NCI-H2196 (cell line): ENCODE data around the gene CMC4.
A peak's percentile ranks its signal among the peaks of the same experiment; 100 is the strongest.

Experiments used
- DNase-seq: peaks from one replicate; lab custom pipeline; 2025; ENCODE audit not compliant: unreplicated experiment; lab: John Stamatoyannopoulos, UW

Gene CMC4, protein sequence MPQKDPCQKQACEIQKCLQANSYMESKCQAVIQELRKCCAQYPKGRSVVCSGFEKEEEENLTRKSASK

DNA sequence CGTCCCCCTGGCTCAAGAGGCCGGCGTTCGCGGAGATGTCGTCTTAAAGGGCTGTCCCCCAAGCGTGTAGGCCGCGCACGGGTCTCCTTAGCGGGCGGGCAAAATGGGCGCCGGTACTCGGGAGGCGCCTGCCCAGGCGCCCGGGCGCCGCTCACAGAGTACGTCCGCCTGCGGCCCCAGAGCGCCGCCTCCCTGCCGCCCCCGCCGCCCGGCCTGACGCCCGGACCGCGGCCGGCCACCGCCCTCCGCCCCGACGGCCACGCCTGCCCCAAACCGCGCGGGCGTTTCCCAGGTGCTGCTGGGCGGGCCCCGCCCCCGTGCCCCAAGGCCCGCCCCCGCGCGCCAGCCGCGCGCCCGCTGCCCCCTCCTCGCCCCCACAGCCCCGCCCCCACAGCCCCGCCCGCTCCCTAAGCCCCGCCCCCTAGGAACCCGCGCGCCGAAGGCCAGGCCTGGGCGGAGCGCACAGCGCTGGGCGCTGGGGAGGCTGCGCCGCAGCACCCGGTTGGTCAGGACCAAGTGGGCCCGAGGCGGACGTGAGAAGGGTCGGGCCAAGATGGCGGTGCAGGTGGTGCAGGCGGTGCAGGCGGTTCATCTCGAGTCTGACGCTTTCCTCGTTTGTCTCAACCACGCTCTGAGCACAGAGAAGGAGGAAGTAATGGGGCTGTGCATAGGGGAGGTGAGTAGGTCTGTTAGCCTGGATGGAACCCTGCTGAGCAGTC lies at the start of gene CMC4, which contains the start of the genes BRCC3 and MTCP1:
TSS of gene CMC4 (minus strand) at position 162 of the 719 bp plus-strand sequence. CDS start 7,113 bp downstream, outside the sequence.
TSS of gene BRCC3 (plus strand) at position 534 of the 719 bp plus-strand sequence. CDS start at position 554, 20 bp downstream.
TSS of gene MTCP1 (minus strand) at position 162 of the 719 bp plus-strand sequence. CDS start 5,126 bp downstream, outside the sequence.
- DNase-seq: peak; percentile 86

DNA sequence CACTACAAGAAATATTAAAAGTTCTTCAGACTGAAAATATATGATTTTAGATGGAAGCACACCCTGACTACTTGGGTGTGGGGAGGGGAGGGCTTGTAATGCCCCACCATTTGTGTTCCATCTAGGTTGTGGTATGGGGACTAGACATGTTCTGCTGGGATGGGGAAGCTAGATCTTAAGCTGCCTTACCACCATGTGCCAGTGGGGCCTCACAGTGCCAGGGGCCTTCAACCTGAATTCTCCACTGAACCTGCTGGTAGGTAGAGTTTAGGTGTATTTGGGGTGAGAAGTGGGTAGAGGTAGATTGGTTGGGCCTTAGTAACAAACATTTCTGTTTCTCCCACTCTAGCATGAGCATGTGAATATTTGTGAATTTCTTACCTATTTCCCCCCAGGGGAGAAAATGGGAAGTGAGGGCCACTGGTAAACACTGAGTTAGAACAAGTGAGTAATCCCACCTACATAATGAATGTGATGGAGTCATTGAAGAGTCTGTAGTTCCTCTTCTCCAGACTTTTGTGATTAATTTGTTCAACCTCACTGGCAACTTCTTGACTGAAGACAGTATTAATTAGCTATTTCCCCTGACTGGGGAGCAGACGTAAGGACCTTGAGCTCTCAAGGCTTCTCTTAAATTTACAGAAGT lies 44.4 kb upstream of the CMC4 start:
- DNase-seq: no peak

DNA sequence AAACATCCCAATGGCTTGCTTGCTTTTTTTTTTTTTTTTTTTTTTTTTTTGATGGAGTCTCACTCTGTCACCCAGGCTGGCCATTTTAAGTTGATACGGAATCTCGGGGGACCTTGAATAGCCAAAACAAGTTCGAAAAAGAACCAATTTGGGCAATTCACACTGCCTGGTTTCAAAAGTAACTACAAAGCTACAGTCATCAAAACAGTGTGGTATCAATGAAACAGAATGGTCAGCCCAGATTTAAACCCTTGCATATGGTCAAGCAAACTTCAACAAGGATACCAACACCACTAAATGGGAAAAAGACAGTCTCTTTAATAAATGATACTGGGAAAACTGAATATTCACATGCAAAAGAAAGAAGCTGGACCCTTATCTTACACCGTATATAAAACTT lies 42.2 kb upstream of the CMC4 start:
- no peak for DNase-seq

DNA sequence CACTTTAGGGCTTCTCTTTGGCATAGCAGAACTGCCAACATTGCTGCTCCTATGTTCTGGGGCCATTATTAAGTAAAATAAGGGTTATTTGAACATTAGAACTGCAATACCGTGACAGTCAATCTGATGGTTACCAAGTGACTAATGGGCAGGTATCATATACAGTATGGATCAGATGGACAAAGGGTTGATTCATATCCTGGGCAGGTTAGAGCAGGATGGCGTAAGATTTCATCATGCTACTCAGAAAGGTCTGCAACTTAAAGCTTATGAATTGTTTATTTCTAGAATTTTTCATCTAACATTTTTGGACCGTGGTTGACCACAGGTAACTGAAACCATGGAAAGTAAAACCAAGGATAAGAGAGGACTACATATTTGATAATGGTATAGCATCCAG lies 41.2 kb upstream of the CMC4 start:
- DNase-seq: no peak

DNA sequence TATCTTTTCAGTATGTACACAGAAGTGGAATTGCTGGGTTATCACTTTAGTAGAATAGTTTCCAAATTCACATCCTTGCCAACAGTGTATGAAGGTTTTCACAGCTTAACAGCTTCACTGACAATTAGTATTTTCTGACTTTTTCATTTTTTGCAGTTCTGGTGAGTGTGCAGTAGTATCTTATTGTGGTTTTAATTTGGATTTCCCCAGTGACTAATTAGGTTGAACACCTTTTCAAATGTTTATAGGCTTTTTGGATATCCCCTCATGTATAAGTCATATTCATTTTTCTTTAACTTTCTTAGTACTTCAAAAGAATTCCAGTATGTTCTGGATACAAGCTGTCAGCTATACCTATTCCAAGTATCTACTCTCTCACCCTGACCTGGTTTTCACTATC lies 37.5 kb upstream of the CMC4 start:
- DNase-seq: no peak

DNA sequence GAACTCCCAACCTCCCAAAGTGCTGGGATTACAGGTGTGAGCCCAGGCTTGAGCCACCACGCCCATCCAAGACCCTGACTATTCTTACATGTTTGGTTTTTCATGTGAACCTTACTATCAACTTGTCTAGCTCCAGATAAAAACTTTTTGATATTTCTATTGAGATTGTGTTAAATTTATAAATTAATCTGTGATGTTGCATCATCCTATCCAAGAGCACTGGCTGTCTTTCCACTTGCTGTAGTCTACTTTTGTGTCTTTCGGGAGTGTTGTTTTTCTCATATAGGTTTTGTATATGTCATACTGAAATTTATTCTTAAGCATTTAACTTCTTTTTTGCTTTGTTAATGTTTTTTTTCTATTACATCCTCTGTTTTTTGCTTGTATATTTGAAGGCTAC lies 35.0 kb upstream of the CMC4 start:
- no peak for DNase-seq

DNA sequence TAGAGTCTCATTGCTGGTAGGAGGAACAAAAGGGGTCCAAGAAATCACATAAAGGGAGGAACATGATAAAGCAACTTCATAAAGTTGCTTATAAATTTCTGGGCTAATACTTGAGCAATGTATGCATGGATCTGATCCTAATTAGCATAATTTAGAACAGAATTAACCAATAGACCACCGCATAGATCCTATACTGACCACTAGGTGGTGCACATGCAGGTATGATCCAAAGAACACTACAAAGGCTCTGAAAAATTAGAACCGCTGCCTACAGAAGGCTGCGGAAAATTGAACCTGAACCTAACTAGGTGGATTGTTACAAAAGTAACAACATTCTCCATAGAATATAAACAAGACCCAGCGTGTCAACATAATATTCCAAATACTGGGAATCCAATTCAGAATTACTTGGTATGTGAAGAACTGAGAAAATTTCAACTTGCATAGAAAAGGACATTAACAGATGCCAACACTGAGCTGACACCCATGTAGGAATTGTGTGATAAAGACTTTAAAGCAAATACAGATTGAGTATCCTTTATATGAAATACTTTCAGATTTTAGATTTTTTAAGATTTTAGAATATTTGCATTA lies 23.6 kb upstream of the CMC4 start:
- peak; percentile 25 for DNase-seq

DNA sequence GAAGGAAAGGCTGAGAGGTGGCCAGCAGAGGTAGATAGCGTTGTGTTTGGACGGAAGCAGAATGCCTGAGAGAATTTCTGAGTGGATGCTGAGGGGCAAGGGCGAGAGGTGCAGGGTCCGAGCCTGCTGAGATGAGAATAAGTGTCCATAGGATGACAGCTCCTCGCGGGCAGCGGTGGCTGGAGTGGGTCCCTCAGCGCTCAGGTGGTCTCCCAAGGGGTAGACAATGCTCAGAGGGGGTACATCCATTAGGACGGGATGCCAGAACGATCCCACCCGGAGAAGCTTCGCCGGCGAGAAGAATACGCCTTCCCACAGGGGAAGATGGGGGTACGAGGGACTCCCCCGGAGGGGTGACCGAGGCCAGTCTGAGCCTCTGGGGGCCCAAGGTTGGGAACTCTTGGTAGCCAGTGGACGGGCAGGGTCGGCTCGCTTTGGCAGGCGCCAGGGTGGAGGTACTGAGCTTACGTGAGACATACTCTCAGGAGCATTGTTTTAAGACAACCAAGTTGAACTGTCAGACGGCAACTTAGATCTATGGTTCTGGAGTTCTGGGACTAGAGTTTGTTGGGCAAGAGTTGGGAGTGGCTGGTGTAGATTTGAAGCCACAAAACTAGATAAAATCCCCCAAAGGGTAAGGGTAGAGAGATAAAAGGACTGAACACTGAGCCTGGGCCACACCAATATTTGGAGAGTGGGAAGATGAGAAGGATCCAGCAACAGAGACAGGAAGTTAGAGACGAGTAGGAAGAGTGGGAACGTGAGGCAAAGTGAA lies 16.2 kb upstream of the CMC4 start:
- no peak for DNase-seq

DNA sequence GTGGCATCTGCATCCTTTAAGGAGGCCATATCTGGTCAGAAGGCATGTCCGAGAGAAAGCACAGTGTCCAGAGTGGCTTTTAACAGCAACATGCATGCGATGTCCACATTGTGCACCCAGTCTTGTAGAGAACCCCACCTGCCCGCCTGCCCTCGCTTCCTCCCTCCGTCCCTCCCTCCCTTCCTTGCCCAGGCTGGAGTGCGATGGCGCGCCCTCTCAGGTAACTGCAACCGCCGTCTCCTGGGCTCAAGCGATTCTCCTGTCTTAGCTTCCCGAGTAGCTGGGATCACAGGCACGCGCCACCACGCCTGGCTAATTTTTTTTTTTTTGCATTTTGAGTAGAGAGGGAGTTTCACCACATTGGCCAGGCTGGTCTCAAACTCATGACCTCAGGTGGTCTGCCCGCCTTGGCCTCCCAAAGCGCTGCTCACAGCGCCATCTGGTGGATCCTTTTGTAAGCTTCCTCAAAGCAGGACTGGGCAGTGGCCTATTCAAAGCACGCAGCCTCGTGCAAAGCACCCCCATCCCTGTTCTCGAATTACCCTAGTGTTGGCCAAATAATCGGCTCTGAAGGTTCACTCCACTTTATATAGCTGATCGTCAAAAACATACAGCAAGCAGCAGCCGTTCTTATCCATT lies 15.4 kb upstream of the CMC4 start:
- DNase-seq: peak; percentile 13

DNA sequence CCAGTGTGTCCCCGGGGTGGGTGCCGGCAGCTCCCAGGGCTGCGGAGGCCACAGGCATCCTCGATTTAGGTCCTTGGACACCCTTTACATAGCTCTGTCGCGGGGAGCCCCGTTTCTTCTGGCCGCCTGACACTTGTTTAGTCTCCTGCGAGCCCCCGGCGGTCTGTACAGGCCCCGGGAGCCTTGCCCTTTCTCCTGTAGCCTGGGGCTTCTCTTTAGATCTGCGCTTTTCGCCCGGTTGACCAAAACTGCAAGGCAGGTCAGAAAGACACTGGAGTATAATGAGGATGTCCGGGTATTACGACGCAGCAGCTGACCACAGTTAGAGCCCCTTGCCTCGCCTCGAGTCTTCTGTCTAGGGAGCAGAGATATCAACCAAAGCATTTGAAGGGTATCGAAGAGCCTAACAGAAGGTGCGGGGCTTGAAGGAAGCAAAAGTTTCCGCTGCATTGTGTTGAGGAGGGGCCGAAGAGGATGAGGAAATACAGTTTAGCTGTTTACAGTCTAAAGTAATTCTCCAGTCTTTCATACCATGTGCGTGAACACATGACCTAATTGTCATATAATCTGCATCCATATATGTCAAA lies 851 bp upstream of the CMC4 start:
- DNase-seq: no peak

DNA sequence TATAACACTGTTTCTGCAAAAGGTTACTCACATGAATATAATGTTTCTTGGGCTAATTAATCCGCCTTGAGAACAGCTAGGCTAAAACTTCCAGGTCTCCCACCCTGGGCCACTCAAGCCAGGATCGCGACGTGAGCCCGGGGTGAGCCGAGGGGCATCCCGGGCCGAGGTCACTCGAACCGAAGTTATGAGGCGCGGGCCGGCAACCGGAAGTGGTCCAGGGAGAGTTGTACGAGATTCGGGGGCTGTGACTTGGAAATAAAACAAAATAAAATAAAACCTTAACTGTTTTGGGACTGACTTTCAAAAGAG lies 317 bp downstream of the CMC4 start:
- no peak for DNase-seq

DNA sequence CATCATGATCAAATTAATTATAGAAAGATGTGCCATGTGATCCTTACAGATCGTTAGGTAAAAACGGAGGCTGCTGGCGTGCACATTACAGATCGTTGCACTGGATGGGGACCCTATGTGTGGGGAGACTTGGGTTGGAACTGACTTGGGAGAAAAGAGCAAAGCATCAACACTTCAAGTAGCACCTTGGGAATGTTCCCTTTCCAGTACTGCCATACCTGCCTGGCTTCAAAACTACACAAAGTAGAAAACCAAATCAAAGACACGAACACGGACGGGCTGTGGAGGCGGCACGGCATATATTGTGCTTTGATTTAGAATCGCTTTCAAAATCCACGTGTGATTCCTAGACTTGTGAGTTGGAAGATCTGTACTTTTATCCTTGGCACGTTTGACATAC lies 898 bp downstream of the CMC4 start:
- no peak for DNase-seq

DNA sequence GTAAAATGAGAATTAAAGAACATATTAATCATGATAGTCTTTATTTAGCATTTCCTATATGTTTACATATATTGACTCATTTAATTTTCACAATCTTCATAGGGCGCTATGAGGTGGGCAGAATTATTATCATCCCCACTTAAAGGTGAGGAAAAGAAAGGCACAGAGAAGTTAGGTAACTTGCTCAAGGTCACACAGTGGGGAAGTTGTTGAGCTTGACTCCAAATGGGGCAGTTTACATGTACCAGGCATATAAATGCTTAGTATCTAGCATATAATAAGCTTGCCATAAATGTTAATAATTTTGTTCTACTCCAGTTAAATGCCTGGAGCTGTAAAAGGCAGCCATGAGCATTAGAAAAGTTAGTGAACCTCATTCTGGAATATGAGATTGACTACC lies 1.5 kb downstream of the CMC4 start:
- no peak for DNase-seq

DNA sequence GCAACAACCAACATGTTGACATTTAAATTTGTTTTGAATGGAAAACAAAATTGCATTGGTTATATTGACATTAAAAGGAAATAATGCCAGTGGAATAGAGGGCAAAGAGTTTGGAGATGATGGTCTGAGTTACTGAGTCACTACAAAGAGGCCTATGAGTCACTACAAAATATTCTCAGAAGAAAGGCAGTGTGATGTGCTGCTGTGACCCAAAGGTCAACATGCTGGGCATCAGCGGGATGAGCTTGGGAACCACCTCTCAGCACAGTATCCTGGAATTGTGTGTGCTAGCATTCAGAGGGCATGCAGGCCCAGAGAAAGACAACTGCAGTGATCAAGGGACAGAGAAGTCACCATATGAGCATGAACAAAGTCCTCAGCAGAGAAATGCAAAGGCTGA lies 2.8 kb downstream of the CMC4 start:
- no peak for DNase-seq

DNA sequence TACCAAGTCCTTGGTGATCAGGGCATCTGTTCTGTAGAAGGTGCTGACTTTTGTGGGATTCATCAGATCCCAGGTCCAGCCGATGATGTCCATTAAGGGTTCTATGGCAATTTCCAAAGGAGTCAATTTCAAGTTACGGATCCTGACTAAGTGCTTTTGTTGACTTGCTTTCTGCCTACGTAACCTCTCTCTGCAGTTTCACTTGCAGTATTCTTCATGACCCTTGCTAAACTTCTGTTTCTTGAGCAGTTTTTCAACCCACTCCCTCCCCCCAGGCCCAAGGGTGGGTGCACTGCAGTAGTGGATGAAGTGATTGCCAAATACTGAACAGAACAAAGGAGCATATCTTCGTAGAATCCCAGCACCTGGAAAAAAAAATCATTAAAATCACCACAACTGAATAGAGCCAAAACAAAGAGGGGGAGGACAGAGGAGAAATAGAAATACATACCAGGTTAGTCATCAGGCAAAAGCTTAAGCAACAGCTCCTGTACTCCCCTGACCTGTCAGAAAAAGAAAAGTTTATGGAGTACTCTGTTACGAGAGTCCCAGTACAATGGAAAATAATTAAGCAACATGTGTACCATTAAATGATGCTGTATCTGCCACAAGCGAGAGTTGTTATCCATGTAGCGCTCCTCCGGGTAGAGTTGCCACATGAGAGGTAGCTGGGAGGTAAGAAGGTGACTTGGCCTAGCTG lies 5.8 kb downstream of the CMC4 start:
- DNase-seq: no peak

DNA sequence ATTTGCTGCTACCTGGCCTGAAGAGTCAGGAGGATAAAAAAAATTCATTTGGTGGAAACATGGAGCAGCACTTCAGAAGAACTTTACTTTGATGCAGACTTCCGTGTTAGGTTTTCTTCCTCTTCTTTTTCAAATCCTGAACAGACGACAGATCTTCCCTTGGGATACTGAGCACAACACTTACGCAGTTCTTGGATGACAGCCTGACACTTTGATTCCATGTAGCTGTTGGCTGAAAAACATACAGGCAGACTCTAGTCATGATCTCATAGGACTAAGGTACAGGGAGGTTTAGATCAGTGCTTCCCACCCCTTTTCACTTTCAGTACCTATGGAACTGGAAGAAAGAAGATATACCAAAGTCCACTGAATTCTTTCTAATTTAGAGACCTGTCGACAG lies 9.2 kb downstream of the CMC4 start:
- no peak for DNase-seq

DNA sequence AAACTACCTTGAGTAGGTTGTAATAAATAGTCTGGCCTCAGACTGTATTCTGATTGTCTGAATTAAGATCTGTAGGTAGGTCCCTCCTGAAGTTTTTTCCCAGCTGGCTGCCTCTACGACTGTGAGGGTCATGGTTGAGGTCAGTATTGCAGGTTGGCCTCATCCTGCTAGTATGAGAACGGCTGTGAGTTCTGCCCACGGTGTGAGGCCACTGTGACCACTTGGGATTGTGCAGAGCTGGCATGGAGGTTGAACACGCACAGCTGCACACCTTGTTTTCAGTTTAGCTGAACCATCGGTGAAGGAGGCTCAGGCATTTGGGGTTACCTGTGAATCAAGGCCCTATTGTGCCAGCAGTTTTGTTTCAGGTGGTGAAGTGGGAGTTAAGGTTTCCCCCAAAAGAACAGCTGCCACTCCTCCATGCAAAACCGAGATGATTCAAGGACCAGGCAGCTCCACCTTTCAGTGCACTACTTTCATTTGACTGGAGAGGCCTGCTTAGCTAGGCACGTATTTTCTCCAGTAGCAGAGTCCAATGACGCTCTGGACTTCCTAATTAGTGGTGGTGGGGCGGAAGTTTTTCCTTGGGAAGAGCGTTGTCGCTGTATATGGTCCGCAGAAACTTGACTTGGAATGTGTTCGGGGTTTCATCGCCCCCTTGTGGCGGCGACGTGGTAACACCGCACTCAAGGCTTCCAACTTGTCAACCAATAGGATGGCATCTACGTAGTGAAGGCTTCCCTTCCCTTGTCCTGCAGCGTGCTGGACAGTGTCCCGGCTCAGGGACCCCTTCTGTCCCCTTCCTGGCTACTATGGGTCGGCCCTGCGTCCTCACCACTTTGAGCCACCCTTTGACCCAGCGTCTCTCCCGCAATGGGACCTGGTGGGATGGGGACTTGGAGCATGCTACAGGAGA lies 13.8 kb downstream of the CMC4 start:
- DNase-seq: peak; percentile 41

DNA sequence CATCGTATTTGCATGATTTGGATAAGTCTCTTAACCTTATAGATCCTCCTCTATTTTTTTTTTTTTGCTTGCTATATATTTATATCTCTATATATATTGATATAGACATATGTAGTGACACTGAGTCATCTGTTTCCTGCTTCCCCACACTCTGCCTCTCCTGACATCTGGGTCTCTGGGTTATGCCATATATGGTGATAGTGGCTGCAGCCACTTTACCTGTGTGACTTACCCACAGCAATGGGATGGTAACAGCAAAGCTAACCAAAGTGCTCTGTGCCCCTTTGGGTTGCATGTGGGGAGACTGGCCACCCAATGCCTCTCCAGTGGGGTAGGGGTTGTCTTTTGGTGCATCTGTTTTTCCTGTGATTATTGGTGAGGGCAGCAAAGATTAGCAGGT lies 14.5 kb downstream of the CMC4 start:
- no peak for DNase-seq

DNA sequence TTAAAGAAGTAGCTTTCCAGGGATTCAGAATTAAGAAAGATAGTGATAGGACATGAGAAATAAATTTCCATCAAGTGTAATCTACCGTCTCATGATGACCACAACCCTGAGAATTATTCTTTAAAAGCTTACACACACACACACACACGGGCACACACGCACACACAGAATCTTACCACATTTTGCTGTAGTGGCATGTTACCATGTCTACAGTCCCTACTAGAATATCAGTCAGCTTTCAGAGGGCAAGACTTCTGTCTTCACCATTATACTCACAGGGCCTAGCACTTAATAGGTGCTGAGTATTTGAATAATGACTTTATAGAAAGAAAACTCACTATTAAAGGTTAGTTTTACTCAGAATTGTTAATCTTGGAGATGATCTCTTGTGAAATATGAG lies 15.4 kb downstream of the CMC4 start:
- DNase-seq: no peak
